PC-9 (cell line): ENCODE data around the gene AGAP1. TPM values are rescaled to one million over a fixed set of nuclear protein-coding genes. Genes with fewer than 3 reads are reported as not detected.

Source experiments
- BruUV-seq: library from RNA; stranded (reverse); fragments of 400-500 nt; replicated peaks from 2 replicates; lab custom pipeline; 2021; lab: Mats Ljungman, UMichigan
- CTCF ChIA-PET: fragments of 300-600 bp; sonication (Branson Sonifier 250); formaldehyde crosslinking; loops from one replicate; lab custom pipeline; 2022; ENCODE audit warnings: antibody characterized with exemption; lab: Charles Lee
- POLR2A ChIA-PET: fragments of 300-600 bp; sonication (Branson Sonifier 250); formaldehyde crosslinking; loops from one replicate; lab custom pipeline; 2022; ENCODE audit warnings: antibody characterized with exemption; ENCODE audit not compliant: unreplicated experiment; lab: Charles Lee
- DNase-seq, 2 experiments: peaks; one replicate each; pipeline versions ENCODE4 v3.0.0 to v3.0.0-alpha.2; 2015 to 2022; ENCODE audit warnings: mixed read lengths in 1 of 2
- H2AFZ ChIP-seq: fragments of 200-600 bp; sonication (generic); 2 replicates; pipeline ENCODE4 v1.8.1; 2017; ENCODE audit warnings: antibody characterized with exemption
- H3F3A ChIP-seq: fragments of 200-600 bp; sonication (generic); 2 replicates; pipeline ENCODE4 v1.8.1; 2017; ENCODE audit warnings: antibody characterized with exemption, mild to moderate bottlenecking, low read depth; ENCODE audit not compliant: insufficient read depth
- H3K27ac ChIP-seq: fragments of 200-600 bp; sonication (generic); 2 replicates; pipeline ENCODE4 v1.6.1; 2016; ENCODE audit warnings: mixed run types
- H3K27me3 ChIP-seq: fragments of 200-600 bp; sonication (generic); 2 replicates; pipeline ENCODE4 v1.6.1; 2016; ENCODE audit warnings: low read depth, mixed run types; ENCODE audit not compliant: insufficient read depth
- H3K36me3 ChIP-seq: fragments of 200-600 bp; sonication (generic); 2 replicates; pipeline ENCODE4 v1.6.1; 2016; ENCODE audit warnings: low read depth, mixed run types
- H3K4me1 ChIP-seq: fragments of 200-600 bp; sonication (generic); replicated peaks from 2 replicates; pipeline ENCODE4 v1.6.1; 2016; ENCODE audit warnings: mixed run types; ENCODE audit not compliant: insufficient read depth
- H3K4me2 ChIP-seq: fragments of 200-600 bp; sonication (generic); 2 replicates; pipeline ENCODE4 v1.6.1; 2017; ENCODE audit warnings: mixed run types
- H3K4me3 ChIP-seq: fragments of 200-600 bp; sonication (generic); 2 replicates; pipeline ENCODE4 v1.6.1; 2016; ENCODE audit warnings: mixed run types
- H3K79me2 ChIP-seq: fragments of 200-600 bp; sonication (generic); 2 replicates; pipeline ENCODE4 v1.6.1; 2017; ENCODE audit warnings: low read depth, mixed run types
- H3K9me2 ChIP-seq: fragments of 200-600 bp; sonication (generic); 2 replicates; pipeline ENCODE4 v1.8.1; 2017; ENCODE audit warnings: mild to moderate bottlenecking; ENCODE audit not compliant: insufficient read depth
- H3K9me3 ChIP-seq: fragments of 200-600 bp; sonication (generic); 2 replicates; pipeline ENCODE4 v1.8.1; 2016; ENCODE audit warnings: low read depth; ENCODE audit not compliant: insufficient read depth
- H4K20me1 ChIP-seq: fragments of 200-600 bp; sonication (generic); 2 replicates; pipeline ENCODE4 v1.8.1; 2017; ENCODE audit not compliant: insufficient read depth
- EZH2 ChIP-seq: fragments of 200-600 bp; sonication (generic); IDR thresholded peaks from 2 replicates; pipeline ENCODE4 v1.8.0; 2017; ENCODE audit warnings: antibody characterized with exemption, low read depth
- intact Hi-C: fragments of 100-400 bp; cut with micrococcal nuclease; formaldehyde crosslinking; loops from one replicate; pipeline ENCODE4 v1.10.0; 2022; ENCODE audit not compliant: unreplicated experiment
- total RNA-seq: library from RNA; stranded (reverse); gene quantifications from 2 replicates; pipeline ENCODE4 v1.2.3, GENCODE V29; 2021
- TF ChIP-seq, protein P1 (sequence below): fragments of 200-600 bp; sonication (generic); conservative IDR thresholded peaks from 2 replicates; pipeline ENCODE4 v1.6.1; 2017; ENCODE audit warnings: mixed run types, antibody characterized with exemption, mild to moderate bottlenecking, moderate library complexity

AGAP1 gene
- total RNA-seq, 1 experiment from 2014 or later, result 91.4 TPM

DNA sequence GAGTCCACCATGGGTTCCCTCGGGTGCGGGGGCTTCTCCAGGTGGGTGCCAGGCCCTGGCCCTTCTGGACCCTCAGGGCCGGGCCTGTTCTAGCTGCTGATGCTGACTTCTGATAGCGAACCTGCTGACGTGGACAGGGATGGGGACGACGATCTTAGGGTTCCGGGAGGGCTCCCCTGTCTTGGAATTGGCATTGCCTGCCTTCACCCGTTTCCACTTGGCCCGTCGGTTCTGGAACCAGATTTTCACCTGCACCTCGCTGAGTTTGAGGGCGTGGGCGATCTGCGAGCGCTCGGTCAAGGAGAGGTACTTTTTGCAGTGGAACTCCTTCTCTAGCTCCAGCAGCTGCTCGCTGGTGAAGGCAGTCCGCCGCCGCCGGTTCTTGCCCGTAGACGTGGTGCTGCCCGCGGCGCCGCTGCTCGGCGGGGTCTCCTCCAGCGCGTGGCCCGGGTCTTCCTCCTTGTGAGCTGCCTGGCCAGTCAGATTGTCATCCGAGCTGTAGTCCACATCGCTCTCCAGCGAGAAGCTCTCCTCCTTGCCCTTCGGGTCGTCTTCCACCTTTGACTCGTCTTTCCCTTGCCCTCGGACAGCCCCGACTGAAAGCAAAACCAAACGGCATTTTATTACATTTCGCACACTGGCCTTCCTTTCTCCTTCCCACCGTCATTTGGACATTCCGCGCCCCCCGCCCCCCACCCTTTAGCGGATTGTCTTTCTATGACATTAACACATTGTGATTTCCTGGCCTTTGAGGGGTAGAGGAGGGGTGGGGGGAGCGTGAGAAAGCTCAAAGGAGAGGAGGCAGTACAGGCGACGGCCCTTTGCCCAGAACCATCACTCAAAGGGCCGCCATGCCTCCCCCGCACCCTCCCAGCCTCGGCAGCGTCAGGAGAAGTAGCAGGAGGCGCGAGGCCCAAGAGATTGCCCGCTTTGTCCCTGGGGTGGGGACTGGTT, 672.3 kb downstream of the AGAP1 start:
- no peak for TF ChIP-seq EZH2
- TF ChIP-seq, protein P1, sequence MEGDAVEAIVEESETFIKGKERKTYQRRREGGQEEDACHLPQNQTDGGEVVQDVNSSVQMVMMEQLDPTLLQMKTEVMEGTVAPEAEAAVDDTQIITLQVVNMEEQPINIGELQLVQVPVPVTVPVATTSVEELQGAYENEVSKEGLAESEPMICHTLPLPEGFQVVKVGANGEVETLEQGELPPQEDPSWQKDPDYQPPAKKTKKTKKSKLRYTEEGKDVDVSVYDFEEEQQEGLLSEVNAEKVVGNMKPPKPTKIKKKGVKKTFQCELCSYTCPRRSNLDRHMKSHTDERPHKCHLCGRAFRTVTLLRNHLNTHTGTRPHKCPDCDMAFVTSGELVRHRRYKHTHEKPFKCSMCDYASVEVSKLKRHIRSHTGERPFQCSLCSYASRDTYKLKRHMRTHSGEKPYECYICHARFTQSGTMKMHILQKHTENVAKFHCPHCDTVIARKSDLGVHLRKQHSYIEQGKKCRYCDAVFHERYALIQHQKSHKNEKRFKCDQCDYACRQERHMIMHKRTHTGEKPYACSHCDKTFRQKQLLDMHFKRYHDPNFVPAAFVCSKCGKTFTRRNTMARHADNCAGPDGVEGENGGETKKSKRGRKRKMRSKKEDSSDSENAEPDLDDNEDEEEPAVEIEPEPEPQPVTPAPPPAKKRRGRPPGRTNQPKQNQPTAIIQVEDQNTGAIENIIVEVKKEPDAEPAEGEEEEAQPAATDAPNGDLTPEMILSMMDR, result no peak
- peaks cover 4% of the 10 kb centered on the region; the same call in 1 of the 2 replicates for H3F3A ChIP-seq
- no peak overlapping the region for H3K27ac ChIP-seq
- H3K9me3 ChIP-seq, result no peaks in the 10 kb centered on the region
- H3K36me3 ChIP-seq, result no peaks in the 10 kb centered on the region
- H3K4me3 ChIP-seq, result no peak overlapping the region; the same call in 1 of the 2 replicates
- H4K20me1 ChIP-seq, result no peaks in the 10 kb centered on the region; the same call in 1 of the 2 replicates
- no peaks in the 10 kb centered on the region for H3K27me3 ChIP-seq
- ChIA-PET CTCF (no interaction called here), POLR2A (no interaction called here)
- no peaks in the 10 kb centered on the region for H3K4me1 ChIP-seq
- DNase-seq, result no peak
- H3K4me2 ChIP-seq, result peak overlapping the region; percentile 69; the same call in 1 of the 2 replicates
- no peak overlapping the region for H2AFZ ChIP-seq
- intact Hi-C loops, result no loop called here
- H3K79me2 ChIP-seq, result no peaks in the 10 kb centered on the region
- no peaks in the 10 kb centered on the region for H3K9me2 ChIP-seq
- BruUV-seq, result no TSS peak

DNA sequence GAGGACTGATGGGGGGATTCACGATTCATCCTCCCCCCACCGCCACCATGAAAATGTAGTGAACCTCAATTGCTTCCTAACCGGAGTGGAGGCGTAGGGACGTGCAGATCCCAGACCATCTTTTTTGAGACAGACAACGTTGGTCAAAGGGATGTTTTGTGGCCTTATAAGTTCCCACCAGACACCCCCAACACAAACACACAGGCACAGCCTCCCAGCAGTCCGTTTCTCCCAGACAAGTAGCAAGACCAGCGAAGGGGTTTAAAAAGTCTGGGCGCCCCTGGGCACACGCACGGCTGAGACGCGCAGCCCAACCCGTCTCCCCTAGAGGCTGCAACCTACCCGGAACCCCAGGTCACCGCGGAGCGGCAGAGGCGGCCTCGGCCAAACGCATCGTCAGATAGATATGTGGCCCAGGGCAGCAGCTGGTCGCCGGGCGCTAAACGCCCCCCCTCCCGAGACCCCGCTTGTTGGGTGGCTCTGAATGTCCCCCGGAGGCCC, 673.0 kb downstream of the AGAP1 start:
- Histone ChIP-seq H3K4me3 (peak overlapping the region; percentile 50), H3K9me2 (no peaks in the 10 kb centered on the region), H3F3A (peaks cover 4% of the 10 kb centered on the region; the same call in 1 of the 2 replicates), H4K20me1 (no peaks in the 10 kb centered on the region; the same call in 1 of the 2 replicates), H3K4me1 (no peaks in the 10 kb centered on the region), H2AFZ (peak overlapping the region; percentile 73), H3K27ac (no peak overlapping the region), H3K9me3 (no peaks in the 10 kb centered on the region), H3K4me2 (peak overlapping the region; percentile 69), H3K27me3 (no peaks in the 10 kb centered on the region), H3K36me3 (no peaks in the 10 kb centered on the region), H3K79me2 (no peaks in the 10 kb centered on the region)
- no TSS peak for BruUV-seq
- no peak for DNase-seq
- CTCF ChIA-PET, result no interaction called here
- POLR2A ChIA-PET, result no interaction called here
- intact Hi-C loops, result no loop called here
- TF ChIP-seq, protein P1, result no peak
- no peak for TF ChIP-seq EZH2

DNA sequence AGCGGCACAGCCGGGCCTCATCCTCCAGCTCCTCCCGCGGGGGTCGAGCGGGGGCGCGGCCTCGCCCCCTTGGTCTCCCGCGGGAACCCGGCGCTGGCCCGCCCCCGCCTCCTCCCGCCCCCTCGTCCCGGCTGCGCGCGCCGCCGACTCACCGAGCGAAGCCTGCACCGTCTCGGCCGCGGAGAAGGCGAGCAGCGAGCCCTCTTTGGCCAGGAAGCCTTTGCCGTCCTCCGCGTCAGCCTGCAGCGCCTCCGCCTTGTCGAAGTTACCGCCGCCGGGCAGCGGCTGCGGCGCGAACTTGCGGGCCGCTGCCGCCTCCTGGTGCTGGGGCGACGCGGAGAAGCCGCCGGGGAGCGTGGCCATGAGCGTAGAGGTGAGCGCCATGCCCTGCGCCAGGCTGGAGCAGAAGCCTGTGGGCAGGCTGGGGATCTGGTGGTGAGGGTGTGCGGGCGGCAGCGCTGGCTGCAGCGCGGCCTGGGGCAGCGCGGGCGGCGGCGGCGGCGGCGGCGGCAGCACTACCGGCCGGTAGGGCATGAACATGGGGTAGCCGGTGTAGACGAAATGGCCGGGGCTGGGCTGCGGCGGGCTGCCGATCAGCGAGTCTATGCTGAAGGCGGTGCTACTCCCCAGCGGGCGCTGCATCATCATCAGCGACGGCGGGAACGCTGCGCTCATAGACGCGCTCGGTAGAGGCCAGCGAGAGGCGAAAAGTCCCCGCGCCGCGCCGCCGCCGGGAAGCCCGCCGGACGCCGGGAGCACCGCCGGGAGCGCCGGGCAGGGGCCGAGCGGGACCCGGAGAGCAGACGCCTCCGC, 673.7 kb downstream of the AGAP1 start:
- peak overlapping the region; percentile 73; the same call in 1 of the 2 replicates for H2AFZ ChIP-seq
- intact Hi-C loops, result no loop called here

More for the DNA sequence above, 673.7 kb downstream of the AGAP1 start:
- Histone ChIP-seq H3F3A (peaks cover 4% of the 10 kb centered on the region; the same call in 1 of the 2 replicates), H4K20me1 (no peaks in the 10 kb centered on the region; the same call in 1 of the 2 replicates), H3K9me3 (no peaks in the 10 kb centered on the region), H3K4me2 (peak overlapping the region; percentile 69), H3K79me2 (no peaks in the 10 kb centered on the region), H3K27me3 (no peaks in the 10 kb centered on the region), H3K36me3 (no peaks in the 10 kb centered on the region), H3K27ac (no peak overlapping the region), H3K4me3 (peak overlapping the region; percentile 50), H3K9me2 (no peaks in the 10 kb centered on the region), H3K4me1 (no peaks in the 10 kb centered on the region)
- POLR2A ChIA-PET, result no interaction called here
- DNase-seq, result peak; percentile 39 to 52
- TF ChIP-seq EZH2, result no peak
- TF ChIP-seq, protein P1, result peak; percentile 32; the same call in 1 of the 2 replicates
- CTCF ChIA-PET, result no interaction called here
- no TSS peak for BruUV-seq
